Retinal pigment epithelial cell (primary cell): ENCODE data around the gene PLXNA2.

Experiments
- DNase-seq: peaks from one replicate; pipeline ENCODE4 v3.0.0-alpha.2; 2010; ENCODE audit warnings: low read depth
- H3K4me3 ChIP-seq: 2 replicates; pipeline ENCODE4 v1.5.1; 2011; ENCODE audit warnings: mild to moderate bottlenecking, low read length, control low read depth, moderate library complexity
- CTCF ChIP-seq: conservative IDR thresholded peaks from 2 replicates; pipeline ENCODE4 v1.5.1; 2011; ENCODE audit warnings: low read depth, low read length, control low read depth, inconsistent platforms

PLXNA2 gene

DNA sequence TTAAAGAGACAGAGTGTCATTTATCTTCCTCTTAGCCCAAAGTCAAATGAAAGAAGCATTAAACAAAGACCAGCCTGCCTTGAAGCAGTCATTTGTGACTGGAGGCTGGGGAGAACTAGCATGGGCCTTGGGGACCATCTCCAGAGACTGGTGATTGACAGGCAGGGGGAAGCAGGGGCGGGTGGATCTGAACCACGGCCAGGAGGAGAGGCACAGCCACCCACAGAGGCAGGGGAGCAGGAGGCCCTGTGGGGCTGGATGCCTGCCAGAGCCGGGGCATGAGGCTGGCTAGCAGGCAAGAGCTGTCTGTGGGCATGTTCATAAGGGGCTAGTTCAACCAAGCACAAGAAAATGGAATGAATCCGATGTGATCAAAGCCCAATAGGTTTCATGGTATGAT, 73.9 kb downstream of the PLXNA2 start:
- no peak for DNase-seq
- no peak for TF ChIP-seq CTCF
- no peak overlapping the region for H3K4me3 ChIP-seq

- no peak for TF ChIP-seq CTCF
- no peak overlapping the region for H3K4me3 ChIP-seq
- DNase-seq, result no peak
These were observed 74.9 kb downstream of the PLXNA2 start for GRCh38 chr1:208169081-208169879.

DNA sequence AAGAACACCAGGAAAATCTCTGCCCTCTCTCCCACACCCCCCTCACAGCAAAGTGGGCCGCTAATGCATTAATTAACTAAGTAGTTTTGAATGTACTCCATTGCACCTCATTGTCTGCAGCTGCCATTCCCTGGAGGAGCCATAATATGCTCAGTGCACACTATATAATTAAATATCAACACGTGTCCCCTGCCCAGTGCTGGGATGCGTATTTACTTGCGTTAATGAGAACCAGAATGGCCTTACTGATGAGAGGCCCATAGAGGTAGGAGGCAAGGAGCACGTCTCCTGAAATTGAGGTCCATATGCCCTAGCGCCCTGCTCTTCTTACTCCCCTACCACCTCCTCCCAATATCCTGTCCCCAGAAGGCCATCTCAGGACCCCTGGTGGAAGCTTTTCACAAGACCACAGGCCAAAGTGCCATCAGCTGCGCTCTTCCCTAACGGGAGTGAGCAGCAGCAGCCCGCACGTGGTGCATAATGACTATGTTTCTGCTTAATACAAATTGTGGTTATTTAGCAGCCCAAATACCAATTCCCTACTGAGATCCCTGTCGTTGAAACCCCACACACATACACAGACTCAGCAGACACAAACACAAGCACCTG, 76.8 kb downstream of the PLXNA2 start:
- TF ChIP-seq CTCF, result no peak
- no peak for DNase-seq
- H3K4me3 ChIP-seq, result no peak overlapping the region

- H3K4me3 ChIP-seq, result no peak overlapping the region
- DNase-seq, result no peak
These were observed 77.6 kb downstream of the PLXNA2 start for GRCh38 chr1:208166340-208167138.

DNA sequence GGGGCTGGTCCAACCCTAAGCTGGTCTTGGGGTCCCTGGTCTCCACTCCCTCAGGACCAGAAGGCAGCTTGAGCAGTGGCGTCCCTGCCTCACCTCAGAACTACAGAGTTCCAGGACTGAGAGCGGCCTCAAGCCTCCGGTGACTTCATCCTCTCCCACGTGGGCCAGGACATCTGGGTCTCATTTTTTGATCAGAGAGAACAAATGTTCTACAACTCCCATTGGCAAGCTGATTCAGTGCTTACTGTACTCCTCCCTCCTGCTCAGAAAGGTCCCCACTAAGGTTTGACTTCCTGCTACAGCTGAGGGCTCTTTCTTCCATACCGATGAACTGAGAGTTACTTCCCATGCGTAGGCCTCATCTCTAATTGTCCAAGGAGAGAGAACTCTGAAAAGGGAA, 78.5 kb downstream of the PLXNA2 start:
- H3K4me3 ChIP-seq, result no peak overlapping the region
- TF ChIP-seq CTCF, result no peak
- no peak for DNase-seq

More at GRCh38 chr1:208166340-208167138, 77.6 kb downstream of the PLXNA2 start:
- no peak for TF ChIP-seq CTCF

GRCh38 chr1:208164609-208165008, 79.6 kb downstream of the PLXNA2 start:
- H3K4me3 ChIP-seq, result no peak overlapping the region
- no peak for DNase-seq
- peak; percentile 8 for TF ChIP-seq CTCF
